ENCODE data around the gene LRRFIP1. TPM values are rescaled to one million over a fixed set of nuclear protein-coding genes. Genes with fewer than 3 reads are reported as not detected.

LRRFIP1 gene
- total and polyA plus RNA-seq, 2 experiments from 2014 or later = 90.9 to 95.3 TPM

GRCh38 chr2:237731663-237732062, 104.3 kb downstream of the LRRFIP1 start:
- peak in 1 of 2 donors; percentile 59 for DNase-seq (ENCODE audit: low read depth in 1 of 2, low spot score in 1 of 2)
- Histone ChIP-seq H3K4me1 (ENCODE audit: low read depth) (peaks cover 29% of the 10 kb centered on the region), H3K36me3 (no peaks in the 10 kb centered on the region), H3K4me3 (no peak overlapping the region), H3K27ac (peak overlapping the region; percentile 39), H3K9me3 (ENCODE audit: low read depth) (no peaks in the 10 kb centered on the region), H3K27me3 (no peaks in the 10 kb centered on the region)
- TF ChIP-seq CTCF (IDR thresholded peaks at IDR 0.05; ENCODE audit: low read depth, low read length) = no peak

GRCh38 chr2:237732070-237732469, 104.7 kb downstream of the LRRFIP1 start:
- Histone ChIP-seq H3K27ac (peak overlapping the region; percentile 80), H3K9me3 (ENCODE audit: low read depth) (no peaks in the 10 kb centered on the region), H3K4me3 (no peak overlapping the region), H3K36me3 (no peaks in the 10 kb centered on the region), H3K27me3 (no peaks in the 10 kb centered on the region), H3K4me1 (ENCODE audit: low read depth) (peaks cover 30% of the 10 kb centered on the region)
- DNase-seq (ENCODE audit: low read depth in 1 of 2, low spot score in 1 of 2) = no peak
- no peak for TF ChIP-seq CTCF (IDR thresholded peaks at IDR 0.05; ENCODE audit: low read depth, low read length)

GRCh38 chr2:237732790-237733381, 105.5 kb downstream of the LRRFIP1 start:
- no peak for TF ChIP-seq CTCF (IDR thresholded peaks at IDR 0.05; ENCODE audit: low read depth, low read length)
- Histone ChIP-seq H3K9me3 (ENCODE audit: low read depth) (no peaks in the 10 kb centered on the region), H3K27me3 (no peaks in the 10 kb centered on the region), H3K4me1 (ENCODE audit: low read depth) (peaks cover 30% of the 10 kb centered on the region), H3K4me3 (no peak overlapping the region), H3K36me3 (no peaks in the 10 kb centered on the region), H3K27ac (peak overlapping the region; percentile 80)
- DNase-seq (ENCODE audit: low read depth in 1 of 2, low spot score in 1 of 2) = peak in 1 of 2 donors; percentile 38

GRCh38 chr2:237733677-237734300, 106.4 kb downstream of the LRRFIP1 start:
- Histone ChIP-seq H3K27me3 (no peaks in the 10 kb centered on the region), H3K36me3 (no peaks in the 10 kb centered on the region), H3K4me1 (ENCODE audit: low read depth) (peaks cover 32% of the 10 kb centered on the region), H3K9me3 (ENCODE audit: low read depth) (no peaks in the 10 kb centered on the region), H3K4me3 (no peak overlapping the region), H3K27ac (peak overlapping the region; percentile 80)
- TF ChIP-seq CTCF (IDR thresholded peaks at IDR 0.05; ENCODE audit: low read depth, low read length) = no peak
- peak in 1 of 2 donors; percentile 23 for DNase-seq (ENCODE audit: low read depth in 1 of 2, low spot score in 1 of 2)

- Histone ChIP-seq H3K9me3 (ENCODE audit: low read depth) (no peaks in the 10 kb centered on the region), H3K36me3 (no peaks in the 10 kb centered on the region), H3K4me3 (no peak overlapping the region), H3K27ac (no peak overlapping the region), H3K27me3 (no peaks in the 10 kb centered on the region), H3K4me1 (ENCODE audit: low read depth) (peaks cover 40% of the 10 kb centered on the region)
- no peak for DNase-seq (ENCODE audit: low read depth in 1 of 2, low spot score in 1 of 2)
- no peak for TF ChIP-seq CTCF (IDR thresholded peaks at IDR 0.05; ENCODE audit: low read depth, low read length)
Observed at GRCh38 chr2:237734905-237735623, 107.7 kb downstream of the LRRFIP1 start.

All from cardiac muscle cell (in vitro differentiated cells and primary cell).